Spleen (tissue), 7 donors: ENCODE data around the gene DAAM2.

ENCODE experiments used
- CTCF ChIP-seq, 11 experiments: fragments of 200-600 bp in 7 of 11; fragments of 450-650 bp in 4 of 11; sonication (generic) in 4 of 11; IDR thresholded peaks in 8 of 11; conservative IDR thresholded peaks in 3 of 11; 1 replicate in 7 of 11; 2 replicates in 4 of 11; pipeline versions ENCODE4 v1.4.0 to v1.8.0; 2016 to 2021; ENCODE audit warnings: antibody characterized with exemption in 11 of 11, inconsistent platforms in 4 of 11, mild to moderate bottlenecking in 1 of 11
- POLR2A ChIP-seq, 3 donors: fragments of 450-650 bp; IDR thresholded peaks; one replicate each; pipeline ENCODE4 v1.5.1; 2017; ENCODE audit warnings: antibody characterized with exemption in 3 of 3, mild to moderate bottlenecking in 1 of 3
- donor health status: DM: no; HTN: no; CAD: no; lungs with moderate emphysema.
- donor health status: DM: no; HTN: no; CAD: no.
- donor health status: DM: no; HTN: no; CAD: no.

- no peak for TF ChIP-seq CTCF (IDR thresholded peaks at IDR 0.05 in 8 of 11, conservative IDR thresholded peaks at IDR 0.05 in 3 of 11)
- no peak for TF ChIP-seq POLR2A (IDR thresholded peaks at IDR 0.05)
These were observed 38.3 kb downstream of the DAAM2 start for GRCh38 chr6:39830444-39830843.
